GM19193 (cell line): ENCODE results near the gene ERF.
A peak's percentile ranks its signal among the peaks of the same experiment; 100 is the strongest.

Experiments
- POLR2A ChIP-seq: IDR thresholded peaks from 4 replicates; pipeline ENCODE4 v1.6.1; 2011; ENCODE audit not compliant: insufficient read depth, insufficient read length; ENCODE audit errors: extremely low read depth

Gene ERF

DNA sequence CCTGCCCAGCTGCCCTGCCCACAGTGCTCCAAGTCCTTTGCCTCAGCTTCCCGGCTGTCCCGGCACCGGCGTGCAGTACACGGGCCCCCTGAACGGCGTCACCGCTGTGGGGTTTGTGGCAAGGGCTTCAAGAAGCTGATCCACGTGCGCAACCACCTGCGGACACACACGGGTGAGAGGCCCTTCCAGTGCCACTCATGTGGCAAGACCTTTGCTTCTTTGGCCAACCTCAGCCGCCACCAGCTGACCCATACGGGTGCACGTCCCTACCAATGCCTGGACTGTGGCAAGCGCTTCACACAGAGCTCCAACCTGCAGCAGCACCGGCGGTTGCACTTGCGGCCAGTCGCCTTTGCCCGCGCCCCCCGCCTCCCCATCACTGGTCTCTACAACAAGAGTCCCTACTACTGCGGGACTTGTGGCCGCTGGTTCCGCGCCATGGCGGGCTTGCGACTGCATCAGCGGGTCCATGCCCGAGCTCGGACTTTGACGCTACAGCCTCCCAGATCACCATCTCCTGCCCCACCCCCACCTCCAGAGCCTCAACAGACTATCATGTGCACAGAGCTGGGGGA, 29.1 kb downstream of the ERF start:
- no peak for TF ChIP-seq POLR2A

DNA sequence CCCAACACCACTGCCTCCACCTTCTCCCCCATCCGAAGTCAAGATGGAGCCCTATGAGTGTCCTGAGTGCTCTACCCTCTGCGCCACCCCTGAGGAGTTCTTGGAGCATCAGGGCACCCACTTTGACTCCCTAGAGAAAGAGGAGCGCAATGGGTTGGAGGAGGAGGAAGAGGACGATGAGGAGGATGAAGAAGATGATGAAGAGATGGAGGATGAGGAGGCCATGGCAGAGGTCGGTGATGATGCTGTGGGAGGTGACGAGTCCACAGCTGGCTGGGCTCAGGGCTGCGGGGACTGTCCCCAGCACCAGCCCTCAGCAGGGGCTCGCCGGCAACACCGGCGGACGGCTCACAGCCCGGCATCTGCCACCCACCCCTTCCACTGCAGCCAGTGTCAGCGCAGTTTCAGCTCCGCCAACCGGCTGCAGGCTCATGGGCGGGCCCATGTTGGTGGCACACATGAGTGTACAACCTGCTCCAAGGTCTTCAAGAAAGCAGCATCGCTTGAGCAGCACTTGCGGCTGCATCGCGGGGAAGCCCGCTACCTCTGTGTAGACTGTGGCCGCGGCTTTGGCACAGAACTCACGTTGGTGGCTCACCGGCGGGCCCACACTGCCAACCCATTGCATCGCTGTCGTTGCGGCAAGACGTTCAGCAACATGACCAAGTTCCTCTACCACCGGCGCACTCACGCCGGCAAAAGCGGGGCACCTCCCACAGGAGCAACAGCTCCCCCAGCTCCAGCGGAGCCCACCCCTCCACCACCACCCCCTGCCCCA, 29.8 kb downstream of the ERF start:
- no peak for TF ChIP-seq POLR2A

- no peak for TF ChIP-seq POLR2A
Measured at GRCh38 chr19:42220751-42221097, 34.2 kb downstream of the ERF start.

- TF ChIP-seq POLR2A, result peak; percentile 82
Measured at GRCh38 chr19:42219812-42220750, 34.8 kb downstream of the ERF start, which contains the start of gene ZNF526. Gene ZNF526 (plus strand): TSS chr19:42220312. CDS start chr19:42224404, 4,092 bp downstream.

GRCh38 chr19:42217520-42218437, 37.1 kb downstream of the ERF start, which contains the start of gene DEDD2:
Gene DEDD2 (minus strand): TSS chr19:42217677. CDS start chr19:42217007, 670 bp downstream.
- TF ChIP-seq POLR2A, result peak; percentile 73

DNA sequence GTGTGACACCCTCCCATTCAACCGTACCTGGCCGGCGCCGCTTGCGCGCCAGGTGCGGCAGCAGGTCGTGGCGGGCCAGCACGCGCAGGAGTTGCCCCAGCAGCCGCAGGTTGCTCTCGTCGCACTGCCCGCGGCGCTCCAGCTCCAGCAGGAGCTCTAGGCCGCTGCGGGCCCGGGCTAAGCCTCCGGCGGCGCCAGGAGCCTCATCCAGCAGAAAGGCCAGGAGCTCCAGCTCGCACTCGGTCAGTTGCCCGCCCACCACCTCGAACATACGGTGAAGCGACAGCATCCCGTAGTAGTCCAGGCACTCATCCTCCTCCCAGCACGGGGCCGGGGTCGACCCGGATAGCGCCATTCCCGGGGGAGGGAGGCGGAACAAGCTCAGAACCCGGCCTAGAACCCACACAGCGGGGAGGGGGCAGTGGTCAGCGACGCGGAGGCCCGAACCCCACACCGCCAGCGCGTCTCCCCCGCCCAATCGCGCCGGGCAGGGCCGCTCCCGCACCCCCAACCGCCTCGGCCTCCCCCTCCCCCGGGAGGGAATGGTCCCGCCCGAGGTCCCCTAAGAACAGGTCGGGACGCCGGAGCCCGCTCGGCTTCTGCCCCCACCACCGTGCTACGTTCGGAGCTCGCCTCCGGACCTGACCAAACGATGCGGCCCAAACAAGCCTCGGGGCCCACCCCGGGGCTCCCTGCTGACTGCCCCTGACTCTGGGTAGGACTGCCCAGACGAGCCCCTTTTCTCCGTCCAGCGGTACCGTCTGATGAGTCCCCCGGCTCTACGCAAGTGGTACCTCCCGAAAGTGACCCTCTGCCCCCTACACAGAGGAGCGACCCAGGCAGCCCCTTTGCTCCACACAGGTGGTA, 38.0 kb downstream of the ERF start:
- no peak for TF ChIP-seq POLR2A

DNA sequence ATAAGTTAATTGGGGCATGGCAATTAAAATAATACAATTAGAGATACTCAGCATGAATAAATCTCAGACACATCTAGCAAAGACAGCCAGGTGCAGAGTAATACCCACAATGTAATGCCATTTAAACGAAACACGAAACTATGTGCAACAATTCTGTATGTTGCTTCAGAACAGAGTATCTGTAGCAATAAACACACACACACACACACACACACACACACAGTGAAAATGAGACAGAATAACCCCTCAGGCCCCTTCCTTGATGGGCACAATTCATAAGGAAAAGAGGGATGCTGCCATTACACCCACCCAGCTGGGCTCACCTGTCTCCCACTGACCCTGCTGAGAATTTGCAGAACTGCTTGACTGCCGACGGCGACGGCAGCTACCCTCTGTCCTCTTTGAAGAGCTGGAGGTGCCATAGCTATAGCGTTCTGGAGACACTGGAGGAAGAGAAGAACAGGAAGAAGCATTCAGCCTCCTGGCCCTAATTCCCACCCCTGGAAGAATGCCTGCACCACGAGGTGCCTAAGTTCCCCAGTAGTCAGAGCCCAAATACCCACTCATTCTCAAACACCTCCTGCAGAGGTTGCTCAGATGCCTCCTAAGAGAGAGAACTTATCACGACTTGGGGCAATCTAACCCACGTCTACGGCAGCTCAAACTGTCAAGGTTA, 40.0 kb downstream of the ERF start:
- TF ChIP-seq POLR2A, result no peak

- no peak for TF ChIP-seq POLR2A
Measured at GRCh38 chr19:42212886-42213285, 42.0 kb downstream of the ERF start.

GRCh38 chr19:42208612-42209011, 46.3 kb downstream of the ERF start:
- no peak for TF ChIP-seq POLR2A

GRCh38 chr19:42207767-42208271, 47.1 kb downstream of the ERF start:
- no peak for TF ChIP-seq POLR2A

DNA sequence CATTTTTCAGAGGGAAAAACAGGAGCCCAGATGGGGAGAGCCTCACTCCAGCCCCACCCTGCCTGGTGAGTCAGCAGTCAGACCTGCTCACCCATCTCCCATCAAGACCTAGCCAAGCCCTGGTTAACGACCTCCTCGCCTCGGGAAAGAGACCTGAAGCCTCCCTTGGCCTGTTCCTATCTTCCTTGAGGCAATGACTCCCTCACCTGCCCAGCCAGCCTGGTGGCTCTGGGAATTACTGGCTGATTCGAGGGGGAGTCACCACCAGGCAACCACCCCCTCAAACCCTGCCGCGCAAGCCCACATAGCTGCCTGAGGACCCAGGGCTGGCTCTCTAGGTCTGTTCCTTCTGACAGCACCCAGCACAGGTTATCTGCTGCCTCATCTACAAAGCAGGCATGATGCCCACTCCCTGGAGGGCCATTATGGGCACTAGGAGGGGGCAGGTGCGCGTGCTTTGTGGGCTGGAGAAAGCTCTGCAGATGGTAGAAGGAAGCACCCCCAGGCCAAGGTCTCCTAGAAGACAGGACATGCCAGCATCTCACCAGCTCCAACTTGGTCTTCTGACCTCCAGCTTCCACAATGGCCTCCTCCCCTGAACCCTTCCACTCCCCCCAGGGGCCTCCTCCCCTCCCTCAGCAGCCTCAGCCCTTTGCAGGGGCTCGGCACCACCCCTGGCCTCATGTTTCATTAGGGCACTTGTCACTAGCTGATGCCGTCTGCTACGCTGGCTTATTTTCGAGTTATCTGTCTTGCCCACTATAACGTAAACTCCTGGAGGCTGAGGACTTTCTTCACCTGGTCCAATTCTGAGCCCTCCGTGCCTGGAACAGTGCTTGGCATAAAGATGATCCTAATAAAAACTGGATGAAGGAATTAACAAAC, 47.8 kb downstream of the ERF start:
- no peak for TF ChIP-seq POLR2A

- TF ChIP-seq POLR2A, result no peak
Measured at GRCh38 chr19:42204664-42205063, 50.3 kb downstream of the ERF start.
